Fibroblast of villous mesenchyme (primary cell): ENCODE data around the gene PPP4R3B. TPM values are rescaled to one million over a fixed set of nuclear protein-coding genes. Genes with fewer than 3 reads are reported as not detected.
A peak's percentile ranks its signal among the peaks of the same experiment; 100 is the strongest.

ENCODE experiments used
- DNase-seq: peaks from one replicate; pipeline ENCODE4 v3.0.0-alpha.2; 2010; ENCODE audit warnings: low read depth
- H3K4me3 ChIP-seq: 2 replicates; pipeline ENCODE4 v1.5.1; 2011; ENCODE audit warnings: low read depth, mild to moderate bottlenecking, low read length
- CTCF ChIP-seq: IDR thresholded peaks from 2 replicates; pipeline ENCODE4 v1.5.1; 2012; ENCODE audit warnings: low read depth, mild to moderate bottlenecking, low read length; ENCODE audit not compliant: insufficient read depth
- small RNA-seq: library from RNA; depleted of rRNA; stranded (forward); fragments of <200 nt; gene quantifications from one replicate; pipeline ENCODE3, GENCODE V24; 2012
- total RNA-seq: library from RNA; depleted of rRNA; stranded (reverse); fragments of >200 nt; gene quantifications from 2 replicates; pipeline ENCODE4 v1.2.3, GENCODE V29; 2012

PPP4R3B gene
- total RNA-seq, 1 donor = 47.5 TPM

GRCh38 chr2:55511508-55512124 lies 105.8 kb downstream of the PPP4R3B start:
- peak; percentile 66 for TF ChIP-seq CTCF
- peak; percentile 49 for DNase-seq
- no peak overlapping the region for H3K4me3 ChIP-seq

GRCh38 chr2:55502590-55503141 lies 114.8 kb downstream of the PPP4R3B start:
- TF ChIP-seq CTCF = no peak
- no peak for DNase-seq
- no peak overlapping the region for H3K4me3 ChIP-seq

- DNase-seq = peak; percentile 54
- H3K4me3 ChIP-seq = no peak overlapping the region
- TF ChIP-seq CTCF = no peak
These were observed 117.4 kb downstream of the PPP4R3B start for GRCh38 chr2:55500025-55500424.

- H3K4me3 ChIP-seq = no peak overlapping the region
These were observed 118.8 kb downstream of the PPP4R3B start for GRCh38 chr2:55498582-55498981.

More at GRCh38 chr2:55498582-55498981, 118.8 kb downstream of the PPP4R3B start:
- DNase-seq = peak; percentile 13
- no peak for TF ChIP-seq CTCF

Small RNA genes within 50 kb of the gene (small RNA-seq; reads per million reads assigned to genes)
- gene RF00586 (not detected), gene RNU6-634P (not detected)

Other genes with a start within 250 kb of the PPP4R3B start
- gene CCDC88A, start 197.8 kb downstream of the PPP4R3B start, total RNA-seq = 61.2 and 70.8 TPM in 2 replicates
- gene CFAP36, start 97.9 kb downstream of the PPP4R3B start, total RNA-seq = 14.8 and 21.2 TPM in 2 replicates
- gene PNPT1, start 76.2 kb upstream of the PPP4R3B start, total RNA-seq = 19.6 and 32.0 TPM in 2 replicates